Activated CD8-positive, alpha-beta memory T cell treated with anti-CD3 and anti-CD28 coated beads for 1 hour (primary cell): Measurements from ENCODE around the gene GAN.
"Not testable (repeated sequence)": the region's sequence is repeated elsewhere in the genome, so short reads cannot be mapped to it uniquely, and the experiment has no call there.

Experiments
- DNase-seq, 2 donors: peaks; one replicate each; pipeline ENCODE4 v3.0.0-alpha.2; 2020; ENCODE audit warnings: low read depth in 1 of 2; ENCODE audit errors: extremely low read depth in 1 of 2

The GAN gene

DNA sequence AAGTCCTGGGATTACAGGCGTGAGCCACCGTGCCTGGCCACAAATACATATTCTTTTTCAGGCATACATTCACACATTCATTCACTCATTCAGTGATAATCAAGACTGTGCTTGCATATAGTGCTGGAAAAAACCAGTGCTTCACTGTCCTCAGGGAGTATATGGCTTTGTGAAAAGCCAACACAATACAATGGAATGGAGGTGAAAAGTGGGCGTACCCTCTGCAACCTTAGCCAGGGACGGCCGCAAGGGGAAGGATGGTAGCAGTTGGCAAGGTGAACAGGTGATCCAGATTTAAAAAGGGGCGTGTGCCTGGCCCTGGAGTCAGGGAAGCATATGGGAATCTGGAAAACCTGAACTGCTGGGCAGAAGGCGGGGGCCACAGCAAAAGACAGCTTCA lies 18.1 kb upstream of the GAN start:
- DNase-seq = no peak

DNA sequence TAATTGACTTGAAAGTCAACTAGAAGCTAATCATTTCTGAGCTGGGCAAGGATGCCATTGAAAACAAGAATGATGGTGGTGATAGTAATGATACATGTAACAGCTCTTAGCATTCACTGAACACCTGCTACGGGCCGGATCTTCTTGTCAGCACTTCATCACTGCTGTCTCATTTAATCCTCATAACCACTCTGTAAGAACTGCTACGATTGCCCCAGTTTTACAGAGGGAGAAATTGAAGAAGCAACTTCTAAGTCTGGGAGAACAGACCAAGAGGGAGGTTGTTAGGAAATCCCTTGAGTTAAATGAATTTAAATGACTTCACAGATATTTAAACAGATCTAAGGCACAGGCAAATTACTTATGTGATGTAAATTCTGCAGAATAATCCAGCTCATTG lies 7.0 kb upstream of the GAN start:
- no peak for DNase-seq

- no peak for DNase-seq
Observed at GRCh38 chr16:81310045-81310644, 4.6 kb upstream of the GAN start.

- DNase-seq = no peak
Observed at GRCh38 chr16:81311762-81312161, 3.0 kb upstream of the GAN start.

- DNase-seq = no peak
Observed at GRCh38 chr16:81313701-81314602, 810 bp upstream of the GAN start.

GRCh38 chr16:81315271-81316175 lies 761 bp downstream of the GAN start:
- peak in 1 of 2 donors; percentile 33 for DNase-seq

GRCh38 chr16:81316176-81316496 lies 1.4 kb downstream of the GAN start:
- DNase-seq = no peak

GRCh38 chr16:81318711-81319110 lies 3.9 kb downstream of the GAN start:
- DNase-seq = no peak

GRCh38 chr16:81319221-81319912 lies 4.6 kb downstream of the GAN start:
- no peak for DNase-seq

DNA sequence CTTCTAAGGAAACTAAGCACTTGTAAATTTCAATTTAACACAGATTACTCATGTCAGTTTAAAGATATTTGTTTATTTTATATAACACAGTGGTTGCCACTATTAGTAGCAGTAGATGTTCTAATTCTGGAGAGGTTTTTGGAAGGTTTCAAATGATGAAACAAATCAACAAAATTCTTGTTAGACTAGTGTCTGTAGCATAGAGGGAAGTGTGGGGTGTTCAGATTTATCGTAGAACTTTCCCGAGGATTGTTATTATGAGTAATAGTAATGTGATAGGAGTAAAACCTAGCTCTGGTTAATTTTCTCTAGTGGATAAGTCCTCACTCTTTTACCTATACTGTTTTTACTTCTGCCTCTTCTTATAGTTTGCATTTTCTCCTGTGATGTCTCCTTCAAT lies 6.3 kb downstream of the GAN start:
- DNase-seq = no peak

DNA sequence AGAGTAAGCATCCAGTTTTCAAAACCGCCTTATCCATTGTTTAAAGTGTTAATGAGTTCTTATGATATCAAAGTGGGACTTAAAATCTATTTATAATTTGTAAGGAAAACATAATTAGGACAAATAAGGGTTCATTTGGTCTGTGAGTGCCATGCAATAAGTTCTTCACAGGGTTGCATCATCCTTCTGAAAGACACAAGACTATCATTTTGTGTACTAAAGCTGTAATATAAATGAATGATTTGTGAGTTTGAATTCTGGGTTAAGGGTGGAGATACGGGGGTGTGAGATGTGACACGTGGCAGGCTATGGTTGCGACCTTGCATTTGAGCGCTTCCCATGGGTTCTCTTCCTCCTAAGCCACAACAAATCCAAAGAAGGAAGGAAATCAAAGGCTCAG lies 6.8 kb downstream of the GAN start:
- DNase-seq = no peak

DNA sequence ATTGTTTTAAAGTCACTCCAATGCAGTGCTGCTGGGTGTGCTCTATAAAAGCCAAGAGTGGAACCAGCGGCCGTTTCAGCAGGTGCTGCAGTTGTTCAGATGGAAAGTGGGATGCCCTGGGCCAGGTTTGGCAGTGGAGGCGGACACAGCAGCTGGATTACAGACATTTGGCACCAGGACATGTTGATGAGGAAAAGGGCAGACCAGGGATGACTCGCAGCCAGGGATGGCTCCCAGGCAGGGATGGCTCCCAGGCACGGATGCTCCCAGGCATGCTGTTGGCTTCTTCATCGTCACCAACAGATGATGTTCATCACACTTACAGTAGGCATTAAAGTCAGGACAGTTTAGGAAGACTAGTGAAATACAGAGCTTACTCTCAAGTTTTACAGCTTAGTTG lies 10.0 kb downstream of the GAN start:
- no peak for DNase-seq

GRCh38 chr16:81327011-81327410 lies 12.2 kb downstream of the GAN start:
- DNase-seq = no peak

DNA sequence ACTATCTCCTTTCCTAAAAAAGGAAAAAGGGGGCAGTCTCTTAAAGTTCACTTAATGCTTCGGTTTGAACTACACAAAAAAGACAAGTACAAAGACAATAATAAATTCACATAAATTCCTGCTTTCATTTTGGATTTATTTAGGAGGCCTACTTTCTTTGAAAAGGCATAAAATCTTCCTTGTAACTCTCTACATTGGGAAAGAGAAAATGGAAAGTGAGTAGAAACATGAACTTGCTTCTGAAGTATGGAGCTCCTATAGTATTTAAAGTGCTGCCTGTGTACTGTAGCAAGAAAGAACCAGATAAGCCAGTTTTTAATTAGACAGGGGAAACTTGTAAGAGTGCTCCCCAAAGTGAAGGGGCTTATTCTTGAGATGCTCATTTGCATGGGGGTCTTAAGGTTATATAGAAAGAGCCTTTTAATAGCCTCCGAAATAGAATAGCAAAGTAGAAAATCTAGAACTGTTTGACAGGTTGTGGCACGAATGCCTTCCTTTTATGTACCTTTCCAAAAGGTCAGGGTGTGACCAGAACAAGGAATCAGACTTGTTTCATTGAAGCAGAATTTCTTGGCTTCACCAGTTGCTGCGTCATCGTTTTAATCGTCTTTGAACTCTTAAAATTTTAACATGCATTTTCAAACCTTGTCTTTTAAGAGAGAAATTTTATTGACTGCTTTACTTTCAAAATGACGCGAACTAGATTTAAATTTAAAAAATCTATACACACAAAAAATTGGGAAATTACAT lies 12.9 kb downstream of the GAN start:
- DNase-seq = no peak

- DNase-seq = no peak
Observed at GRCh38 chr16:81329947-81330346, 15.2 kb downstream of the GAN start.

- no peak for DNase-seq
Observed at GRCh38 chr16:81333356-81333755, 18.6 kb downstream of the GAN start.

DNA sequence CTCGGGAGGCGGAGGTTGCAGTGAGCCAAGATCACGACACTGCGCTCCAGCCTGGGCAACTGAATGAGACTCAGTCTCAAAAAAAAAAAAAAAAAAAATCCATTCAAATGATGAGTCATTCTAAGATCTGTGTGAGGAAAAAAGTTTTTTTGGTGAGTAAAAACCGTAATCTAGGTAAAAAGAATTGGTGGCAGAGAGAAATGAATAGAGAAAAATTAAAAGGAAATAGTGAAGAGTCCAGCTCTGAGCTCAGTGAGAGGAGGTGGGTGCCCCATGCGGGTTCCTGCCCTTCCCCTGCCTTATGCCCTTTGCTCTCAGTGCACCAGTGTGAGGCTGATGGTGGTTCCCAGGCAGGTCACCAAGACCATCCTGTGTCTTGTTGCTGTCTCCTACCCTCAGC lies 20.9 kb downstream of the GAN start:
- DNase-seq = no peak

GRCh38 chr16:81337097-81337496 lies 22.3 kb downstream of the GAN start:
- no peak for DNase-seq

DNA sequence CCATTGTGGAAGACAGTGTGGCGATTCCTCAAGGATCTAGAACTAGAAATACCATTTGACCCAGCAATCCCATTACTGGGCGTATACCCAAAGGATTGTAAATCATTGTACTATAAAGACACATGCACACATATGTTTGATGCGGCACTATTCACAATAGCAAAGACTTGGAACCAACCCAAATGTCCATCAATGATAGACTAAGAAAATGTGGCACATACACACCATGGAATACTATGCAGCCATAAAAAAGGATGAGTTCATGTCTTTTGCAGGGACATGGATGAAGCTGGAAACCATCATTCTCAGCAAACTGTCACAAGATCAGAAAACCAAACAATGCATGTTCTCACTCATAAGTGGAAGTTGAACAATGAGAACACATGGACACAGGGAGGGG lies 30.4 kb downstream of the GAN start:
- not testable (repeated sequence) for DNase-seq

DNA sequence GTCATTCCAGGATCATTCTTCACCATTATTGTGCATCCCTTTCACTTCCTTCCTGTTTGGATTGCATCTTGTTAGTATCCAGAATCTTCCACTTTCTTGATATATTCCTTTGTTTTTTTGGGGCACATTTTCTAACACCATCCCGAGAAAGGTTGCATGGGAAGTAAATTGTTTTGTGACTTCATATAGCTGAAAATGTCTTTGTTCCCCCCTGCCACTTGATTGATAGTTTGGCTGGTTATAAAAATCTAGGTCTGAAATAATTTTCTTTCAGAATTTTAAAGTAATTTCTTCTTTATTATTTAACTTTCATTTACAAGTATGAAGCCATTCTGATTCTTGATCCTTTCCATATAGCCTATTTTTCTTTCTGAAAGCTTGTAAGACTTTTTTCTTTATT lies 32.7 kb downstream of the GAN start:
- DNase-seq = no peak
